HUES6 (cell line): Measurements from ENCODE around the gene CHAC1.

Experiments used
- H3K27ac ChIP-seq: 2 replicates; pipeline ENCODE4 v1.7.0; 2013; ENCODE audit warnings: low read depth, mild to moderate bottlenecking, low read length, inconsistent platforms
- H3K27me3 ChIP-seq: 2 replicates; pipeline ENCODE4 v1.6.1; 2013; ENCODE audit warnings: low read length; ENCODE audit not compliant: control insufficient read depth, insufficient read depth
- H3K36me3 ChIP-seq: 2 replicates; pipeline ENCODE4 v1.6.1; 2013; ENCODE audit warnings: low read length; ENCODE audit not compliant: control insufficient read depth, insufficient read depth
- H3K4me1 ChIP-seq: 2 replicates; pipeline ENCODE4 v1.6.1; 2013; ENCODE audit warnings: low read length; ENCODE audit not compliant: control insufficient read depth, insufficient read depth
- H3K4me3 ChIP-seq: 2 replicates; pipeline ENCODE4 v1.5.1; 2013; ENCODE audit warnings: low read depth, low read length
- H3K9ac ChIP-seq: one replicate; pipeline ENCODE4 v1.6.1; 2013; ENCODE audit warnings: mild to moderate bottlenecking, low read length
- H3K9me3 ChIP-seq: 2 replicates; pipeline ENCODE4 v1.6.1; 2013; ENCODE audit warnings: low read depth, low read length; ENCODE audit not compliant: control insufficient read depth, insufficient read depth

CHAC1 gene

GRCh38 chr15:40952901-40953712, at the start of gene CHAC1:
TSS of gene CHAC1 (plus strand) at chr15:40953471. CDS start at chr15:40953584, 113 bp downstream.
- Histone ChIP-seq H3K27me3 (no peaks in the 10 kb centered on the region), H3K4me1 (peaks cover 29% of the 10 kb centered on the region), H3K27ac (peak within 1 kb of the TSS; percentile 96)

GRCh38 chr15:40904552-40905201, 48.6 kb upstream of the CHAC1 start:
- Histone ChIP-seq H3K27me3 (no peaks in the 10 kb centered on the region), H3K9me3 (no peaks in the 10 kb centered on the region), H3K4me1 (peaks cover 6% of the 10 kb centered on the region), H3K36me3 (peaks cover 40% of the 10 kb centered on the region), H3K9ac (no peak overlapping the region), H3K27ac (no peak overlapping the region), H3K4me3 (no peak overlapping the region)

More at GRCh38 chr15:40952901-40953712, at the start of gene CHAC1:
- Histone ChIP-seq H3K36me3 (peaks cover 27% of the 10 kb centered on the region), H3K4me3 (peak within 1 kb of the TSS; percentile 97), H3K9ac (peak within 1 kb of the TSS; percentile 97), H3K9me3 (no peaks in the 10 kb centered on the region)

- Histone ChIP-seq H3K9me3 (no peaks in the 10 kb centered on the region), H3K27me3 (no peaks in the 10 kb centered on the region), H3K4me1 (peaks cover 17% of the 10 kb centered on the region), H3K27ac (no peak overlapping the region), H3K9ac (no peak overlapping the region), H3K4me3 (peak overlapping the region; percentile 58), H3K36me3 (peaks cover 25% of the 10 kb centered on the region)
Measured at GRCh38 chr15:40906091-40906990, 46.9 kb upstream of the CHAC1 start.

- H3K9ac ChIP-seq, result no peak overlapping the region
Measured at GRCh38 chr15:40906991-40907802, 46.1 kb upstream of the CHAC1 start.

GRCh38 chr15:40908095-40908494, 45.2 kb upstream of the CHAC1 start:
- no peak overlapping the region for H3K4me3 ChIP-seq
- H3K27ac ChIP-seq, result no peak overlapping the region
- H3K36me3 ChIP-seq, result peaks cover 13% of the 10 kb centered on the region
- H3K27me3 ChIP-seq, result no peaks in the 10 kb centered on the region
- H3K9me3 ChIP-seq, result no peaks in the 10 kb centered on the region
- peaks cover 24% of the 10 kb centered on the region for H3K4me1 ChIP-seq
- no peak overlapping the region for H3K9ac ChIP-seq

More at GRCh38 chr15:40906991-40907802, 46.1 kb upstream of the CHAC1 start:
- no peaks in the 10 kb centered on the region for H3K9me3 ChIP-seq
- H3K4me1 ChIP-seq, result peaks cover 24% of the 10 kb centered on the region
- no peak overlapping the region for H3K27ac ChIP-seq
- peaks cover 21% of the 10 kb centered on the region for H3K36me3 ChIP-seq
- no peaks in the 10 kb centered on the region for H3K27me3 ChIP-seq
- H3K4me3 ChIP-seq, result peak overlapping the region; percentile 58

- H3K9ac ChIP-seq, result no peak overlapping the region
- no peak overlapping the region for H3K27ac ChIP-seq
- H3K4me1 ChIP-seq, result peaks cover 28% of the 10 kb centered on the region
Measured at GRCh38 chr15:40909662-40910630, 43.3 kb upstream of the CHAC1 start.

GRCh38 chr15:40911141-40911540, 42.1 kb upstream of the CHAC1 start:
- Histone ChIP-seq H3K36me3 (no peaks in the 10 kb centered on the region), H3K27ac (no peak overlapping the region), H3K4me3 (no peak overlapping the region), H3K4me1 (peaks cover 29% of the 10 kb centered on the region), H3K9ac (no peak overlapping the region), H3K27me3 (no peaks in the 10 kb centered on the region), H3K9me3 (no peaks in the 10 kb centered on the region)

More at GRCh38 chr15:40909662-40910630, 43.3 kb upstream of the CHAC1 start:
- Histone ChIP-seq H3K36me3 (peaks cover under 1% of the 10 kb centered on the region; the same call in 1 of the 2 replicates), H3K9me3 (no peaks in the 10 kb centered on the region), H3K4me3 (no peak overlapping the region), H3K27me3 (no peaks in the 10 kb centered on the region)

GRCh38 chr15:40911693-40912092, 41.6 kb upstream of the CHAC1 start:
- Histone ChIP-seq H3K9me3 (no peaks in the 10 kb centered on the region), H3K36me3 (no peaks in the 10 kb centered on the region), H3K4me3 (no peak overlapping the region), H3K27me3 (peaks cover 5% of the 10 kb centered on the region), H3K9ac (no peak overlapping the region), H3K27ac (no peak overlapping the region), H3K4me1 (peaks cover 29% of the 10 kb centered on the region)

GRCh38 chr15:40912478-40912877, 40.8 kb upstream of the CHAC1 start:
- Histone ChIP-seq H3K9me3 (no peaks in the 10 kb centered on the region), H3K9ac (no peak overlapping the region), H3K4me1 (peaks cover 24% of the 10 kb centered on the region), H3K4me3 (no peak overlapping the region), H3K27me3 (peaks cover 8% of the 10 kb centered on the region), H3K36me3 (no peaks in the 10 kb centered on the region), H3K27ac (no peak overlapping the region)
